HepG2 (cell line): Measurements from ENCODE around the gene PTGDS. TPM values are rescaled to one million over a fixed set of nuclear protein-coding genes. Genes with fewer than 3 reads are reported as not detected.

Experiments
- ATAC-seq: fragments of 200-7000 bp; cut with Tn5 transposase; 3 replicates; pipeline ENCODE4 v1.9.1; 2020; ENCODE audit warnings: mild to moderate bottlenecking, moderate library complexity
- BruUV-seq: library from RNA; stranded (reverse); fragments of 400-500 nt; replicated peaks from 2 replicates; lab custom pipeline; 2021; lab: Mats Ljungman, UMichigan
- CTCF ChIA-PET: fragments of 300-600 bp; formaldehyde crosslinking; extraction: SDS; loops from one replicate; lab custom pipeline; 2021; ENCODE audit warnings: low total read pairs, inconsistent platforms, low intra/inter-chr PET ratio; lab: Yijun Ruan, JAX
- POLR2A ChIA-PET: fragments of 350-600 bp; sonication (Branson Sonifier 250); formaldehyde crosslinking; loops from one replicate; lab custom pipeline; 2020; ENCODE audit warnings: antibody characterized with exemption, inconsistent platforms; lab: Yijun Ruan, JAX
- DNase-seq: peaks from one replicate; pipeline ENCODE4 v3.0.0-alpha.2; 2015; ENCODE audit warnings: low spot score
- FAIRE-seq: peaks from 3 replicates; lab custom pipeline; 2011; peaks lifted over from hg19 to GRCh38; lab: Jason Lieb, UNC
- H2AFZ ChIP-seq: one replicate; pipeline ENCODE4 v1.6.1; 2011; ENCODE audit warnings: low read length, inconsistent platforms
- H3K27ac ChIP-seq: fragments of 300-600 bp; 3 replicates; pipeline ENCODE4 v1.8.0; 2011; ENCODE audit warnings: mixed run types, mild to moderate bottlenecking, mixed read lengths, low read length, inconsistent platforms; ENCODE audit not compliant: insufficient read depth; ENCODE audit errors: extremely low read length
- H3K27me3 ChIP-seq, 2 experiments: fragments of 200-600 bp in 1 of 2; 2 replicates in 1 of 2; 3 replicates in 1 of 2; pipeline versions ENCODE4 v1.6.0 to v1.8.0; 2011; ENCODE audit warnings: low read length in 2 of 2, mild to moderate bottlenecking in 2 of 2, moderate library complexity in 2 of 2, inconsistent platforms in 1 of 2; ENCODE audit not compliant: insufficient read depth in 2 of 2, control insufficient read depth in 1 of 2
- H3K36me3 ChIP-seq, 2 experiments: fragments of 200-600 bp in 1 of 2; replicated peaks in 1 of 2; 2 replicates in 1 of 2; 3 replicates in 1 of 2; pipeline versions ENCODE4 v1.5.1 to v1.8.0; 2011; ENCODE audit warnings: low read length in 2 of 2, inconsistent platforms in 1 of 2; ENCODE audit not compliant: insufficient read depth in 2 of 2, control insufficient read depth in 1 of 2
- H3K4me1 ChIP-seq: 2 replicates; pipeline ENCODE4 v1.5.1; 2012; ENCODE audit warnings: low read length, inconsistent platforms; ENCODE audit not compliant: insufficient read depth
- H3K4me2 ChIP-seq: 2 replicates; pipeline ENCODE4 v1.6.0; 2011; ENCODE audit warnings: low read depth, low read length, inconsistent platforms
- H3K4me3 ChIP-seq, 3 experiments: fragments of 200-600 bp in 1 of 3; sonication (generic), shearing (Covaris generic) in 1 of 3; replicated peaks in 1 of 3; 2 replicates each; pipeline ENCODE4 v1.5.1; 2011 to 2016; ENCODE audit warnings: low read length in 3 of 3, inconsistent platforms in 2 of 3, low read depth in 2 of 3, mild to moderate bottlenecking in 2 of 3, control low read depth in 1 of 3, mixed read lengths in 1 of 3; ENCODE audit not compliant: insufficient read depth in 1 of 3
- H3K79me2 ChIP-seq: one replicate; pipeline ENCODE4 v1.6.1; 2011; ENCODE audit warnings: low read length, inconsistent platforms; ENCODE audit not compliant: insufficient read depth
- H3K9ac ChIP-seq: 2 replicates; pipeline ENCODE4 v1.6.0; 2011; ENCODE audit warnings: mild to moderate bottlenecking, low read depth, low read length, inconsistent platforms; ENCODE audit not compliant: insufficient read depth
- H3K9me3 ChIP-seq: 2 replicates; pipeline ENCODE4 v1.5.1; 2012; ENCODE audit warnings: mild to moderate bottlenecking, low read length
- H4K20me1 ChIP-seq: 2 replicates; pipeline ENCODE4 v1.6.0; 2011; ENCODE audit warnings: inconsistent platforms, mild to moderate bottlenecking, low read length, moderate library complexity; ENCODE audit not compliant: insufficient read depth
- BRCA1 ChIP-seq: sonication (generic); formaldehyde crosslinking; IDR thresholded peaks from 2 replicates; pipeline ENCODE4 v1.4.0; 2020; ENCODE audit warnings: missing genetic modification reagents
- GFI1 ChIP-seq: sonication (generic); formaldehyde crosslinking; IDR thresholded peaks from 2 replicates; pipeline ENCODE4 v1.5.0; 2020; ENCODE audit warnings: missing genetic modification reagents, mild to moderate bottlenecking, borderline replicate concordance
- HNRNPL ChIP-seq: fragments of 200-400 bp; formaldehyde crosslinking; IDR thresholded peaks from 2 replicates; pipeline ENCODE4 v1.6.1; 2017; ENCODE audit warnings: mild to moderate bottlenecking, low read depth, low read length
- KAT2B ChIP-seq: fragments of 150-350 bp; IDR thresholded peaks from 2 replicates; pipeline ENCODE4 v1.6.1; 2014; ENCODE audit warnings: low read depth, low read length, borderline replicate concordance
- LBX2 ChIP-seq: sonication (generic); formaldehyde crosslinking; IDR thresholded peaks from 2 replicates; pipeline ENCODE4 v1.5.0; 2020; ENCODE audit warnings: missing genetic modification reagents, mild to moderate bottlenecking, borderline replicate concordance
- NFKBIZ ChIP-seq: IDR thresholded peaks from 2 replicates; pipeline ENCODE4 v1.6.1; 2018; ENCODE audit warnings: missing genetic modification reagents, missing compliant biosample characterization
- ZNF362 ChIP-seq: sonication (generic); formaldehyde crosslinking; IDR thresholded peaks from 2 replicates; pipeline ENCODE4 v1.4.0; 2020; ENCODE audit warnings: missing genetic modification reagents, mild to moderate bottlenecking, borderline replicate concordance
- ZNF503 ChIP-seq: sonication (generic); formaldehyde crosslinking; IDR thresholded peaks from 2 replicates; pipeline ENCODE4 v1.4.0; 2020; ENCODE audit warnings: missing genetic modification reagents
- ZNF580 ChIP-seq: IDR thresholded peaks from 2 replicates; pipeline ENCODE4 v1.6.1; 2016; ENCODE audit warnings: low read depth, borderline replicate concordance
- ZNF678 ChIP-seq: sonication (generic); formaldehyde crosslinking; IDR thresholded peaks from 2 replicates; pipeline ENCODE4 v1.4.0; 2020; ENCODE audit warnings: mild to moderate bottlenecking, missing genetic modification reagents
- ZNF703 ChIP-seq: sonication (generic); formaldehyde crosslinking; IDR thresholded peaks from 2 replicates; pipeline ENCODE4 v1.5.1; 2020; ENCODE audit warnings: missing genetic modification reagents, mild to moderate bottlenecking, moderate library complexity, borderline replicate concordance
- WGBS: methylation state at CpG from one replicate; pipeline ENCODE4 v1.1.6; 2017; ENCODE audit warnings: low lambda C conversion rate; 5-methylcytosine and 5-hydroxymethylcytosine counted together
- in situ Hi-C: cut with HindIII; loops from 2 replicates; pipeline ENCODE4 v1.10.0; 2017; ENCODE audit warnings: low pct_unique_long_range_greater_than_20kb; ENCODE audit not compliant: extremely low pct_ligation_motif_present
- intact Hi-C: fragments of 100-400 bp; cut with micrococcal nuclease; formaldehyde crosslinking; loops from one replicate; pipeline ENCODE4 v1.10.0; 2022; ENCODE audit not compliant: unreplicated experiment
- polyA plus RNA-seq, 8 experiments: library from polyadenylated mRNA; depleted of rRNA in 3 of 8; stranded (reverse) in 7 of 8; unstranded in 1 of 8; fragments of >200 nt; fragmentation: Illumina TruSeq in 4 of 8; extraction: Trizol in 4 of 8; gene quantifications; 2 replicates each; pipeline versions ENCODE4 v1.2.1 to v1.2.3, GENCODE V29; 2011 to 2016; ENCODE audit warnings: low read depth in 4 of 8, missing spikeins in 1 of 8, mixed read lengths in 1 of 8; ENCODE audit not compliant: insufficient read depth in 1 of 8
- total RNA-seq, 5 experiments: library from RNA; depleted of rRNA; stranded (reverse); fragments of >200 nt; fragmentation: Illumina TruSeq; extraction: Trizol; gene quantifications; 2 replicates each; pipeline ENCODE4 v1.2.3, GENCODE V29; 2016; ENCODE audit warnings: low read depth in 1 of 5

The PTGDS gene
- total and polyA plus RNA-seq, 2 of the 13 experiments (the other 11 are each of a cell fraction or from before 2014, with no cell fraction given) = 0.33 to 0.50 TPM

- intact Hi-C loops = no loop called here
- TF ChIP-seq LBX2 (CRISPR knock-in tag) = no peak
- no peak for TF ChIP-seq ZNF678 (CRISPR knock-in tag)
- no peak for TF ChIP-seq NFKBIZ (CRISPR knock-in tag)
- 0 out of 2 replicates have a peak, but pooled peaks have one; percentile 24 for TF ChIP-seq HNRNPL
- no peak for TF ChIP-seq ZNF580 (CRISPR knock-in tag)
- Histone ChIP-seq H3K79me2 (no peaks in the 10 kb centered on the region), H3K9me3 (no peaks in the 10 kb centered on the region), H3K27ac (no peak overlapping the region), H3K4me1 (no peaks in the 10 kb centered on the region), H3K4me2 (no peak overlapping the region), H4K20me1 (no peaks in the 10 kb centered on the region), H3K27me3 (no peaks in the 10 kb centered on the region), H3K36me3 (peaks cover 1 to 2% of the 10 kb centered on the region in 2 experiments; a peak in 1 of 5 replicates), H3K9ac (no peak overlapping the region), H2AFZ (no peak overlapping the region), H3K4me3 (no peak overlapping the region)
- in situ Hi-C loops = no loop called here
- ATAC-seq (no peak), DNase-seq (no peak), FAIRE-seq (no peak)
- no TSS peak for BruUV-seq
- ChIA-PET POLR2A (no interaction called here), CTCF (no interaction called here)
- 96% methylated on average over 24 of the region's 67 CpGs for WGBS
Measured at GRCh38 chr9:137012694-137013570, 35.6 kb downstream of the PTGDS start.

- H3K9me3 ChIP-seq = no peaks in the 10 kb centered on the region
- peaks cover 1 to 2% of the 10 kb centered on the region in 2 experiments; a peak in 1 of 5 replicates for H3K36me3 ChIP-seq
- DNase-seq = no peak
- no peak overlapping the region for H3K4me2 ChIP-seq
- H3K4me3 ChIP-seq = no peak overlapping the region
- no peaks in the 10 kb centered on the region for H3K79me2 ChIP-seq
- no peaks in the 10 kb centered on the region for H3K4me1 ChIP-seq
- TF ChIP-seq BRCA1 (CRISPR knock-in tag) = no peak
- no peak for TF ChIP-seq ZNF503 (CRISPR knock-in tag)
- no peak for TF ChIP-seq GFI1 (CRISPR knock-in tag)
- TF ChIP-seq ZNF703 = no peak
- TF ChIP-seq ZNF362 (CRISPR knock-in tag) = no peak
- no peak for TF ChIP-seq KAT2B
- TF ChIP-seq, all 625 proteins: peak for 0
- CTCF ChIA-PET = no interaction called here
- Histone ChIP-seq H3K27ac (no peak overlapping the region), H3K27me3 (no peaks in the 10 kb centered on the region), H4K20me1 (no peaks in the 10 kb centered on the region), H2AFZ (no peak overlapping the region), H3K9ac (no peak overlapping the region)
- no TSS peak for BruUV-seq
- WGBS = 80% methylated on average over 2 of the region's 20 CpGs
- POLR2A ChIA-PET = no interaction called here
- ATAC-seq = no peak
- in situ Hi-C loops = no loop called here
- no peak for FAIRE-seq
- intact Hi-C loops = no loop called here
Measured at GRCh38 chr9:137013571-137013940, 36.3 kb downstream of the PTGDS start.
